NB4 (cell line): ENCODE data around the gene MRPS14.

Experiments
- DNase-seq: peaks from one replicate; pipeline ENCODE4 v3.0.0; 2010; ENCODE audit warnings: low read depth
- H3K4me3 ChIP-seq: one replicate; pipeline ENCODE4 v1.5.1; 2011; ENCODE audit warnings: mild to moderate bottlenecking, low read depth, low read length, moderate library complexity
- MYC ChIP-seq: IDR thresholded peaks from 2 replicates; pipeline ENCODE4 v1.6.1; 2011; ENCODE audit warnings: low read depth, low read length
- POLR2A ChIP-seq: IDR thresholded peaks from 2 replicates; pipeline ENCODE4 v1.6.1; 2011; ENCODE audit warnings: mild to moderate bottlenecking; ENCODE audit not compliant: insufficient read length; ENCODE audit errors: extremely low read depth
- TF ChIP-seq, protein P1 (sequence below): IDR thresholded peaks from 2 replicates; pipeline ENCODE4 v1.6.1; 2011; ENCODE audit warnings: low read depth, low read length
- TF ChIP-seq, protein P2 (sequence below): IDR thresholded peaks from one replicate; pipeline ENCODE4 v1.5.1; 2012; ENCODE audit warnings: low read depth, low read length

The MRPS14 gene

DNA sequence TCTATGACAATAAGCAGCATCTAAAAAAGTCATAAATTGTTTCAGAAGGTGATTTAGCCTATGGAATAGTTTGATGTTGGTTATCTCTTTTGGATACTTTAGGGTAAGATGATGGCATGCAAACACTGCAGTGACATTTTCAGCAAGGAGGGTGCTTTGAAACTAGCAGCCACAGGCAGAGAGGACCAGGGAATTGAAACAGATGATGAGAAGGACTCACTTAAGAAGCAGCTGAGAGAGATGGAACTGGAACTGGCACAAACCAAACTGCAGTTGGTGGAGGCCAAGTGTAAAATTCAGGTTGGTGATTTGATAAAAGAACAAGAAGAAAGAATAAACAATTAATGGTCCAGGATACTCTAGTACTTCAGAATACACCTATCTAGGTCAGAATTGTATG lies 34.7 kb downstream of the MRPS14 start:
- TF ChIP-seq MYC (no peak), POLR2A (no peak)
- TF ChIP-seq, protein P1, sequence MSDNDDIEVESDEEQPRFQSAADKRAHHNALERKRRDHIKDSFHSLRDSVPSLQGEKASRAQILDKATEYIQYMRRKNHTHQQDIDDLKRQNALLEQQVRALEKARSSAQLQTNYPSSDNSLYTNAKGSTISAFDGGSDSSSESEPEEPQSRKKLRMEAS = no peak
- TF ChIP-seq, protein P2, sequence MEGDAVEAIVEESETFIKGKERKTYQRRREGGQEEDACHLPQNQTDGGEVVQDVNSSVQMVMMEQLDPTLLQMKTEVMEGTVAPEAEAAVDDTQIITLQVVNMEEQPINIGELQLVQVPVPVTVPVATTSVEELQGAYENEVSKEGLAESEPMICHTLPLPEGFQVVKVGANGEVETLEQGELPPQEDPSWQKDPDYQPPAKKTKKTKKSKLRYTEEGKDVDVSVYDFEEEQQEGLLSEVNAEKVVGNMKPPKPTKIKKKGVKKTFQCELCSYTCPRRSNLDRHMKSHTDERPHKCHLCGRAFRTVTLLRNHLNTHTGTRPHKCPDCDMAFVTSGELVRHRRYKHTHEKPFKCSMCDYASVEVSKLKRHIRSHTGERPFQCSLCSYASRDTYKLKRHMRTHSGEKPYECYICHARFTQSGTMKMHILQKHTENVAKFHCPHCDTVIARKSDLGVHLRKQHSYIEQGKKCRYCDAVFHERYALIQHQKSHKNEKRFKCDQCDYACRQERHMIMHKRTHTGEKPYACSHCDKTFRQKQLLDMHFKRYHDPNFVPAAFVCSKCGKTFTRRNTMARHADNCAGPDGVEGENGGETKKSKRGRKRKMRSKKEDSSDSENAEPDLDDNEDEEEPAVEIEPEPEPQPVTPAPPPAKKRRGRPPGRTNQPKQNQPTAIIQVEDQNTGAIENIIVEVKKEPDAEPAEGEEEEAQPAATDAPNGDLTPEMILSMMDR = no peak
- H3K4me3 ChIP-seq = no peak overlapping the region
- DNase-seq = no peak

DNA sequence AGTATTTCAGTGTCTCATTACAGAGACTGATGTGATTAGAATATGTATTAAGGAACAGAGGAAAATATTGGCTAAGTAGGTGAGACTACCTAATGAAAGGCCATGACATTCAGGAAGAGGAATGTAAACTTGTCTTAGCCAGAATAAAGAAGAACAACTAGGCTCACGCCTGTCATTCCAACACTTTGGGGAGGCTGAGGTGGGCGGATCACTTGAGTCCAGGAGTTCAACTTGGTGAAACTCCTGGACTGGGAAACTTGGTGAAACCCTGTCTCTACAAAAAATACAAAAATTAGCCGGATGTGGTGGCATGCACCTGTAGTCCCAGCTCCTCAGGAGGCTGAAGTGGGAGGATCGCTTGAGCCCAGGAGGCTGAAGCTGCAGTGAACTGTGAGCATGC lies 38.3 kb downstream of the MRPS14 start:
- TF ChIP-seq, protein P1 = no peak
- TF ChIP-seq POLR2A (no peak), MYC (no peak)
- TF ChIP-seq, protein P2 = no peak
- H3K4me3 ChIP-seq = no peak overlapping the region
- no peak for DNase-seq

DNA sequence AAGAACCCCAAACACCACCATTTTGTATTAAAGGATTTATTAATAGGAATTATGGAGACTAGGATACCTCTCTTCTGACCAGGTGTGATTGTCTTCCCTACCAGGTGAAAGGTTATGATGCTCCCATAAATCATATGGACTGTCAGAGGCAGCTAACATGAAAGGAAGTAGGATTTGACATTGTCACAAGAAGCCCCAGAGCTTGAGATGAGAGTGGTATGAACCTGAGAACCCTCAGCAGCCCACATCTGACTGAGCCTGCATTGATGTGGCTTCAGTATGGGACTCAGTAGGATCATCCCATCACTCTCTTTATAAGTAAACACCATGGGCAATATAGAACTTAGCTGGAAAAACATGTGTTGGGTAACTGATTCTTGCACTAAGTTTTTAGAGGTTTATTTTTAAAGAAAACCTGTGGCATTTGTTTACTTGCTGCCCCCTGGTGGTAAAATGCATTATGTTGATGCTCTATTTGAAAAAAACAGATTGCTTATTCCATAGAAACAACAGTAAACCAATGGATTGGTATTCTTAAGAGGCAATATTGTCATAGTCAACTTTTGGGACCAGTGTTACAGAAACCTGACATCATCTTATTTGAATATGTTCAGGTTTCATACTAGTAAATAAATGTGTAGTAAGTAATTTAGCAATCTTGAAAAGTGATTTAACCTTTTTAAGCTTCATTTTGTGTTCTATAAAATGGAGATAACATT lies 40.1 kb downstream of the MRPS14 start:
- DNase-seq = peak; percentile 64
- TF ChIP-seq MYC (no peak), POLR2A (no peak)
- TF ChIP-seq, protein P2 = peak; percentile 47
- TF ChIP-seq, protein P1 = 0 out of 2 replicates have a peak, but pooled peaks have one; percentile 16
- no peak overlapping the region for H3K4me3 ChIP-seq

DNA sequence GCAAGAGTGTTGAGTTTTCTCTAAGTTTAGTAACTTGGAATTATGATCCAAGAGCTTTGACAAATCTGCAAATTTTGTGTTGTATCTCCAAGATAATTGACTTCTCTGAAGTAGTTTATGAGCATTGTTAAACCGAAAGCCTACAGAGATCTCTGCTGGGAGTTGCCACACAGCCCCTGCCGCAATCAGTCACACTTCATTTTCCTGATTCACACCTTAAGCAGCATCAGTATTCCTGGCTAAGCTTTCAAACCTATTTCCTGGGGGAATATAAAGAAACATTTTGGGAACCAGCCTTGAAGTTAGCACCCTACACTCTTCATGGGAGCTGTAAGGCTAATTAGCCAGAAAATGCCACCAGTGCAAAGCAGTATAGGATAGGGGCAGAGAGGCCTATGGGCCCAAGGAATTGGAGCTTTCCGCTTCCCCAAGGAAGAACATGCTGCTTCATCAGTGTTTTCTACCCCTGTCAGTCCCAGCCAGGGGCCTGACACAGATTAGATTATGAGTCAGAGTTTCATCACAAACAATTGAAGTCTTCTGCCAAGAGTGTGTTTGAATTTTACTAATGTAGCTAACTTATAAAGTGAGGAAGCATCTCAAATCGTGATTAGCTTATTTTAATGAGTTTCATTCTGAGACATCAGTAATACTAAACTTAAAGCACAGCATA lies 46.7 kb downstream of the MRPS14 start:
- no peak for DNase-seq
- no peak overlapping the region for H3K4me3 ChIP-seq
- TF ChIP-seq, protein P1 = no peak
- TF ChIP-seq POLR2A = no peak
- TF ChIP-seq, protein P2 = no peak

DNA sequence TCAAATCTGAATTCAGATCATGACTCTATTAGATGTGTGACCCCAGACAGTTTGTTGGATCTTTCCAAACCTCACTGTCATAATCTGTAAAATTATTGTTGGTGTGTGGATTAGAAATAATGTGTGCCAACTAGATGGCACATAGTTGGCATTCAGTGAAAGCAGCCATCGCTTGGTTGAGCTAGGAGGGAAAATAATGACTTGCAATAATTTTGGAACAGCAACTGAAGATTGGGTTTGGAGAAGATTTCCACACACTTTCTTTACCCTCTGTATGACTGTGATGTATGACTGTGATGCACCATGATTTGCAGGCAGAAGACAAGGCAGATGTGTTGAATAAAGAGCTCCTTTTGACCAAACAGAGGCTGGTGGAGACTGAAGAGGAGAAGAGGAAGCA lies 47.5 kb downstream of the MRPS14 start:
- no peak for DNase-seq
- H3K4me3 ChIP-seq = no peak overlapping the region
- TF ChIP-seq, protein P2 = no peak
- TF ChIP-seq, protein P1 = no peak
- TF ChIP-seq MYC (no peak), POLR2A (no peak)
